OCI-LY3 (cell line): Measurements from ENCODE around the gene ALDH5A1.

Source experiments
- EZH2phosphoT487 ChIP-seq: fragments of 200-600 bp; shearing (Covaris generic); IDR thresholded peaks from 2 replicates; pipeline ENCODE4 v1.6.1; 2018; ENCODE audit warnings: antibody characterized with exemption, mixed run types, low read depth
- TF ChIP-seq, protein P1 (sequence below): fragments of 200-600, 300-600 bp; sonication (generic); IDR thresholded peaks from 2 replicates; pipeline ENCODE4 v1.5.1; 2014; ENCODE audit warnings: antibody characterized with exemption, low read length, low read depth

DNA sequence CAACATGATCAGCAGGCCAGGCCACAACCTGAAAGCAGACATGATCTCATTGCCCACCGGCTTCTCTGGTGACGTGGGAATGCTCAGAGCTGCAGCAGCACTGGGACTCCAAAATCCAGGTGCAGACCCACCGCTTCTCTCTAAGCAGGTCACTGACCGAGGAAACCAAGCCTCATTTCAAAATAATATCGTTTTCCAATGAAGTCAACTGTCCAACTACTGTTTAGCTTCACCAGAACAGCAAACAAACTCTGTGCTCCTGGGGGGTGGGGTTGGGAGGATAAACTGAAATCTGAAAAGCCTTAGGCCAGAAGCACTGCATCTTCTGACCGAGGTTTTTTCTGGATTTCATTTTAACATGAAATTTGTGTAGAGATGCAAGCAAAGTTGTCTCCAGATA is 5.3 kb upstream of the ALDH5A1 start, which contains the start of gene GPLD1:
- TF ChIP-seq, protein P1, sequence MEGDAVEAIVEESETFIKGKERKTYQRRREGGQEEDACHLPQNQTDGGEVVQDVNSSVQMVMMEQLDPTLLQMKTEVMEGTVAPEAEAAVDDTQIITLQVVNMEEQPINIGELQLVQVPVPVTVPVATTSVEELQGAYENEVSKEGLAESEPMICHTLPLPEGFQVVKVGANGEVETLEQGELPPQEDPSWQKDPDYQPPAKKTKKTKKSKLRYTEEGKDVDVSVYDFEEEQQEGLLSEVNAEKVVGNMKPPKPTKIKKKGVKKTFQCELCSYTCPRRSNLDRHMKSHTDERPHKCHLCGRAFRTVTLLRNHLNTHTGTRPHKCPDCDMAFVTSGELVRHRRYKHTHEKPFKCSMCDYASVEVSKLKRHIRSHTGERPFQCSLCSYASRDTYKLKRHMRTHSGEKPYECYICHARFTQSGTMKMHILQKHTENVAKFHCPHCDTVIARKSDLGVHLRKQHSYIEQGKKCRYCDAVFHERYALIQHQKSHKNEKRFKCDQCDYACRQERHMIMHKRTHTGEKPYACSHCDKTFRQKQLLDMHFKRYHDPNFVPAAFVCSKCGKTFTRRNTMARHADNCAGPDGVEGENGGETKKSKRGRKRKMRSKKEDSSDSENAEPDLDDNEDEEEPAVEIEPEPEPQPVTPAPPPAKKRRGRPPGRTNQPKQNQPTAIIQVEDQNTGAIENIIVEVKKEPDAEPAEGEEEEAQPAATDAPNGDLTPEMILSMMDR, result no peak
- TF ChIP-seq EZH2phosphoT487, result no peak
